WI38 (cell line): ENCODE results near the gene CAMSAP1.
A peak's percentile ranks its signal among the peaks of the same experiment; 100 is the strongest.

Source experiments
- H3K4me3 ChIP-seq: 2 replicates; pipeline ENCODE4 v1.5.1; 2011; ENCODE audit warnings: low read depth, mild to moderate bottlenecking, control low read depth, low read length
- TF ChIP-seq, protein P1 (sequence below): IDR thresholded peaks from 2 replicates; pipeline ENCODE4 v1.5.1; 2012; ENCODE audit warnings: low read depth, mild to moderate bottlenecking, control low read depth, low read length

CAMSAP1 gene

DNA sequence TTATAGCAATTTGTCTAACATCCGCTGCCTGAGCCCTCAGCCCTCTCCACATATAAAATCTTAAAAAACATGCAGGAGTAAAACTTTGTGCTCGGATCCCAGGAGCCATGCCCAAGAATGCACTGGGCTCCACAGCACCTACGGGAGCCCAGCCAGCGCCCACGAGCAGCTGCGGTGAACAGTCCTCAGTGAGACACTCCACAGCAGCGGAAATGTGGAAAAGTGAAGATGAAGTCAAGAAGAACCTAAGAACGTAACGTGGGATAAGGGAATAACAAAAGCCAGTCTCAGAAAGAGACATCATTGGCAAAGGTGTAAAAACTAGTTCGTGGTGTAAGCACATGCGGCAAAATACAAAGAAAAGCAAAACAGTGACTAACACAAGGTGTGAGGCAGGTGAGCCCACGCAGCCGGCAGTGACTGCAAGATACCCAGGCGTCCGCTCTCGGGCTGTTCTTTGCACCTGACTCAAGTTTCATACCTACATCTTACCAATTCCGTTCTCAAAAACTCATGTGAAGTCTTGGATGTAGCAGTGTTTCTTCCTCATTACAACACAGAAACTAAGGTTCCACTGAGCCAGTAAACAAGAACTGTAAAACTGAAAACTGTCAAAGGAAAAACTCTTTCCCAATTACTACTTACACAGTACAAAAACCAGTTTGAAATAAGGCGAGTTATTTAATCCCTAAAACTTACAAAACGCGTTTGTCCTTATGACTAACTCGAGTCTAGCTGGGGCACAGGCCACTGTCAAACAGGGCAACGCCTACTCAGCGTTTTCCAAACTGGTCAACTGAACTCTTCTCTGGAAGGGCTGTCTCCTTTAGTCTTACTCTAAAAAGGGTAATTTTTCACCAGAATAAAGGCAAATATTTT is 1.7 kb downstream of the CAMSAP1 start:
- H3K4me3 ChIP-seq, result peak overlapping the region; percentile 67
- TF ChIP-seq, protein P1, sequence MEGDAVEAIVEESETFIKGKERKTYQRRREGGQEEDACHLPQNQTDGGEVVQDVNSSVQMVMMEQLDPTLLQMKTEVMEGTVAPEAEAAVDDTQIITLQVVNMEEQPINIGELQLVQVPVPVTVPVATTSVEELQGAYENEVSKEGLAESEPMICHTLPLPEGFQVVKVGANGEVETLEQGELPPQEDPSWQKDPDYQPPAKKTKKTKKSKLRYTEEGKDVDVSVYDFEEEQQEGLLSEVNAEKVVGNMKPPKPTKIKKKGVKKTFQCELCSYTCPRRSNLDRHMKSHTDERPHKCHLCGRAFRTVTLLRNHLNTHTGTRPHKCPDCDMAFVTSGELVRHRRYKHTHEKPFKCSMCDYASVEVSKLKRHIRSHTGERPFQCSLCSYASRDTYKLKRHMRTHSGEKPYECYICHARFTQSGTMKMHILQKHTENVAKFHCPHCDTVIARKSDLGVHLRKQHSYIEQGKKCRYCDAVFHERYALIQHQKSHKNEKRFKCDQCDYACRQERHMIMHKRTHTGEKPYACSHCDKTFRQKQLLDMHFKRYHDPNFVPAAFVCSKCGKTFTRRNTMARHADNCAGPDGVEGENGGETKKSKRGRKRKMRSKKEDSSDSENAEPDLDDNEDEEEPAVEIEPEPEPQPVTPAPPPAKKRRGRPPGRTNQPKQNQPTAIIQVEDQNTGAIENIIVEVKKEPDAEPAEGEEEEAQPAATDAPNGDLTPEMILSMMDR, result no peak

DNA sequence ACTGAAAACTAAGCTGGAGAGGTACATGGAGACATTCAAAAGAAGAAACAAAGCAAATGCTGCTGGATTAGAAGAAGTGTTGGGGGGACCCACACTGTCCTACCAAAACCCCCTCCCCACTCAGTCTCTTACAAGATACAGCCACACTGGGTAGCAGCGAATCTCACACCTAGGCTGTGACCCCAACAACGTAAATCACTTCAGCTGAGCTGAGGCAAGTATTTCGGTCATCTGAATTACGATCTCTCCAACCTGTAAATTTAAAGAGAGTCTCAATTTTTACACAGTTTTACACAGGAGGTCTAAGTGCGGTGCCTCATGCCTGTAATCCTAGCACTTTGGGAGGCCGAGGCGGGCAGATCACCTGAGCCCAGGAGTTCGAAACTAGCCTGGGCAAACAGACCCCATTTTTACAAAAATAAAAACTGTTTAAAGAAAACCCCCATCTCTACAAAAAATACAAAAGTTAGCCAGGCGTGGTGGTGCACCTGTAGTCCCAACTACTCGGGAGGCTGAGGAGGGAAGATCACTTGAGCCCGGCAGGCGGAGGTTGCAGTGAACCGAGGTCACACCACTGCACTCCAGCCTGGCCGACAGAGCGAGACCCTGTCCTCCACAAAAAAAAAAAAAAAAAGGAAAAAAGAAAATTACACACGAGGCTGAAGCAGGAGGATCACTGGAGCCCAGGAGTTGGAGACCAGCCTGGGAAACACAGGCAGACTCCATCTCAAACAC is 3.4 kb downstream of the CAMSAP1 start:
- no peak overlapping the region for H3K4me3 ChIP-seq
- TF ChIP-seq, protein P1, result no peak

DNA sequence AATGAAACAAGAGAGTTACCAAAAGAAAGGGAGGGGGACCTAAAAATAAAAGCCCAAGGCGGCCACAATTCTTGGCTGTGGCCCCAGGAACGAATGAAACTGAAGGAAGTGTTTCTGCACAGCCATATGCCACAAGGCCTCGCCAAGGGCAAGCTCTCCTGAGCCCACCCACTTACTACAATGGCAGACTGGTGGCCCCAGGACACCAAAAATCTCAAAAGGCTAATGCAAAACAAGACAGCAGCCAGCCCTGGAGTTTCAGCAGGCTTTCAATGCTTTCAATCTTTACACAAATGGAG is 4.0 kb downstream of the CAMSAP1 start:
- TF ChIP-seq, protein P1, result no peak
- no peak overlapping the region for H3K4me3 ChIP-seq

DNA sequence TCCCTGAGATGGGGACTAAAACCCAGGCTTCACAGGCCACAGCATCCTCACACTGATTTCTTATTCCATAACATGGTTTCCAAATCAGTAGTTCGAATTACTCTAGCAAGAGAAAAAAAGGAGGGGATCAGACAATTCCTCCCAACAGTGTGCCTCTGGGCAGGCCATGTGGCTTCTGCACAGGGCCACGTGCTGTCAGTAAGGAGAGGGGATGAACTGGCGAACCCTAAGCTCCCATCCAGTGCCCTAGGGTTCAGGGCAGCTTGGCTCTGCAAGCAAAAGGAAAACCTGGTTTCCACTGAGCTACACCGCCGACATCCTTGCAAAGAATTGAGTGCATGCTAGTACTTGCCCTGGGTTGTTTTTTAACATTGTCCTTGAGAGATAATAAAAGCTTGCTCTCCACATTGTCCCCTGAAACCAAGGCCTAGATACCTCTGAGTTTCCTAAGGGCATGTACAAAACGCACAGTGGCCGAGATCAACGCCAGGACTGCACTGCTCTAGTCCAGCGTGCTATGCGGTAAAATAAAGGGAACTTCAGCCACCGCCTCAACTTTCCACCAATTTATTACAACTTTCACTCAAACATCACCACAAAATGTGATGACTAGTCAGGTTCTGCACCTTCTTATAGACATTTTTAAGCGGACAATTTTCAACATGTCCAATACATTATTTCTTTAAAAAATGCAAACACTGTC is 4.5 kb downstream of the CAMSAP1 start:
- TF ChIP-seq, protein P1, result no peak
- H3K4me3 ChIP-seq, result no peak overlapping the region

DNA sequence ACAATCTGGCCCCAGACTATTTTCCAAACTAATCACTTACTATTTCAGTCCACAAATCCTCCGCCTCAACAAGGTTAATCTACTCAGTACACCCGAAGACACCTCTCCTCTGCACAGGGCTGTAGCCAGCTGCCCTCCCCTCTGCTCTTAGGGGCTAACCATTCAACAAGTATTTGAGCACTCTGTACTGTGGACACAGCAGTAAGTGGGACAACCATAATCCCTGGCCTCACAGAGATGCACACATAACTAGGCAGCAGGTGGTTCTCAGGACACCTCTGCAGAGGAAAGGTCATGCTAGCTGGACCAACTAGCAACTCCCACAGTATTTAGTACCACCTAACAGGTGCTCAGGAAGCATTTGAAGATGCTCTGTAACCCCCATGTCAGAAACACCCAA is 5.5 kb downstream of the CAMSAP1 start:
- no peak overlapping the region for H3K4me3 ChIP-seq
- TF ChIP-seq, protein P1, result no peak

DNA sequence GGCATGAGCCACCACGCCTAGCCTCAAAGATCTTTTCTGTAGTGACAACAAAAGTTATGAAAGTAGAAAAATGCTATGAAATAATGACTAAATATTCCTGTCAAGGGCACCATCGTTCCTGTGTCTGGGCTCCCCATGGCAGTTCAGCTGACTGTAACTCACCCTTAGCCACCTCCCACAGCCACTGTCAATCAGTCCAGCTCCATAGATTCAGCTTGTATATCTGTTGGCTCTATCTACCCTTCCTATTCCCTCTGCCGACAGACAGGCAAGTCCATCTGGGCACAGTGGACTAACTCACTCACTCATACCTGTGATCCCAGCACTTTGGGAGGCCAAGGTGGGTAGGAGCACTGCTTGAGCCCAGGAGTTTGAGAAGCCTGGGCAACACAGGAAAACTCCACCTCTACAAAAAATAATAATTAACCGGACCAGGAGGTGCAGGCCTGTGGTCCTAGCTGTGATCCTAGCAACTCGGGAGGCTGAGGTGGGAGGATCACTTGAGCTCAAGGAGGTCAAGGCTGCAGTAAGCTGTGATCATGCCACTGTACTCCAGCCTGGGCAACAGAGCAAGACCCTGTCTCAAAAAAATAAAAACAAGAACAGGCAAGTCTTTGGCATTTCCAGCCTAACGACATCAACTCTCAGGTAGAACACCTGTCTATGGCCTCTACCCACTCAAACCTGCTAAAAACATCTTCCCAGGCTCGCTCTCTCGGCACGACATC is 6.2 kb downstream of the CAMSAP1 start:
- TF ChIP-seq, protein P1, result no peak
- no peak overlapping the region for H3K4me3 ChIP-seq
